Measurements from ENCODE around the gene SELP. TPM values are rescaled to one million over a fixed set of nuclear protein-coding genes. Genes with fewer than 3 reads are reported as not detected.

SELP gene
- total and polyA plus RNA-seq, 2 experiments from 2014 or later, result 0.27 TPM; not detected in 1

DNA sequence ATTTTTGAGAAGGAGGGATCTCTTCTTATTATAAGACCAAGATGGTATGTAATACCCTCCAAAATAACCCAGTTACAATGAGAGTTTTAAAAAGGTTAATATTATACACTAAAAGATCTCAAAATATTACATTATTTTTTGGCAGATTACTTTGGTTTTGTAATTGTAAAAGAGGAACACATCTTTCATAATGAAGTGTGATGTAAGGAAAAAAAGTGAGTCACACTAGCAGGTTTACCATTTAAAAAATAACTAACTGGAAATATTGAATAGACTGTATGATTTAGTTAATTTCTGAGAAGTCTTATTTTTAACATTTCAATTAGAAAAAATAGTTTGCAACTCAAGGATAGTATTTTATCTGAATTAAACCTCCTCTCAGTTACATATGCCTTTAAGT is 44.7 kb downstream of the SELP start:
- H3K36me3 ChIP-seq (replicated peaks; ENCODE audit: insufficient read depth, low read depth), result no peaks in the 10 kb centered on the region
- no peaks in the 10 kb centered on the region for H3K27me3 ChIP-seq
- DNase-seq (ENCODE audit: low spot score), result no peak
- no peak overlapping the region for H2AFZ ChIP-seq
- TF ChIP-seq EZH2 (IDR thresholded peaks at IDR 0.05; ENCODE audit: borderline replicate concordance) (no peak), EZH2phosphoT487 (IDR thresholded peaks at IDR 0.05; ENCODE audit: low read depth, severe bottlenecking, unreplicated experiment) (no peak)
- TF ChIP-seq, protein P1, sequence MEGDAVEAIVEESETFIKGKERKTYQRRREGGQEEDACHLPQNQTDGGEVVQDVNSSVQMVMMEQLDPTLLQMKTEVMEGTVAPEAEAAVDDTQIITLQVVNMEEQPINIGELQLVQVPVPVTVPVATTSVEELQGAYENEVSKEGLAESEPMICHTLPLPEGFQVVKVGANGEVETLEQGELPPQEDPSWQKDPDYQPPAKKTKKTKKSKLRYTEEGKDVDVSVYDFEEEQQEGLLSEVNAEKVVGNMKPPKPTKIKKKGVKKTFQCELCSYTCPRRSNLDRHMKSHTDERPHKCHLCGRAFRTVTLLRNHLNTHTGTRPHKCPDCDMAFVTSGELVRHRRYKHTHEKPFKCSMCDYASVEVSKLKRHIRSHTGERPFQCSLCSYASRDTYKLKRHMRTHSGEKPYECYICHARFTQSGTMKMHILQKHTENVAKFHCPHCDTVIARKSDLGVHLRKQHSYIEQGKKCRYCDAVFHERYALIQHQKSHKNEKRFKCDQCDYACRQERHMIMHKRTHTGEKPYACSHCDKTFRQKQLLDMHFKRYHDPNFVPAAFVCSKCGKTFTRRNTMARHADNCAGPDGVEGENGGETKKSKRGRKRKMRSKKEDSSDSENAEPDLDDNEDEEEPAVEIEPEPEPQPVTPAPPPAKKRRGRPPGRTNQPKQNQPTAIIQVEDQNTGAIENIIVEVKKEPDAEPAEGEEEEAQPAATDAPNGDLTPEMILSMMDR (IDR thresholded peaks at IDR 0.05; ENCODE audit: poor library complexity), result no peak
- peak overlapping the region; percentile 17 for H3K27ac ChIP-seq
- no peaks in the 10 kb centered on the region for H3K4me1 ChIP-seq (ENCODE audit: insufficient read depth)
- peak overlapping the region; percentile 38 for H3K4me2 ChIP-seq
- no peaks in the 10 kb centered on the region for H3K9me3 ChIP-seq (ENCODE audit: low read depth)
- H3K9me2 ChIP-seq (replicated peaks; ENCODE audit: insufficient read depth), result no peaks in the 10 kb centered on the region
- H3K4me3 ChIP-seq, result no peak overlapping the region
- no peaks in the 10 kb centered on the region for H3K79me2 ChIP-seq
- H4K20me1 ChIP-seq (ENCODE audit: insufficient read depth, poor library complexity, severe bottlenecking), result no peaks in the 10 kb centered on the region

DNA sequence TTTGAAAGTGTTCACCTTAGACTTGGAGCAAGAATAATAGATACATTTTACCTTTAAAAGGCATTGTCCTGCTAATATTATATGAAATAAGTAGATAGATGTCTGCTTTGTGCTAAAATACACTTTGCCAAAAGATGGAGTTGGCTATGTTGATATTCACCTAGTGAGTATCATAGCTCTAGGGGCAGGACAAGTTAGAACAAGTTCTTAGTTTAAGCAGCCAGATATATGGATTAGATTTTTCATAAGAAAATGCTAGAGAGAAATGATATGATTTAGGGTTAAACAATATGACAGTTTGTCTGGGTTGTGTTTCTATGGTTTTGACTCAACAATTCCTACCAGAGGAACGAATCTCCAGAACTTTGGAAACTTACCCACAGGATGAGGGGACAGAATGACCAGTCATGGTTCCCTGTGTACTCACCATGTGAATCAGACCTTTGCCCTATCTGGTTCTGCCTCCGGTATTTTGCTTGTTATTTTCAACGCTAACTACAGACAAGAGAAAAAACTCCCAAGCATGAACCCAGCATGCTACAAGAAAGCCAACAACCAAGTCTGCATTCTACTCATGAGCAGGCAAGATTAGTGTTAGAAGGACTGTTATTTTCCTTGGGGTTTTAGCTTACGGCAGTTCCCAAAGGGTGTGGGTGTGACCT is 45.3 kb downstream of the SELP start:
- Histone ChIP-seq H3K27me3 (no peaks in the 10 kb centered on the region), H4K20me1 (ENCODE audit: insufficient read depth, poor library complexity, severe bottlenecking) (no peaks in the 10 kb centered on the region), H3K9me2 (replicated peaks; ENCODE audit: insufficient read depth) (no peaks in the 10 kb centered on the region), H3K4me1 (ENCODE audit: insufficient read depth) (no peaks in the 10 kb centered on the region), H3K4me3 (no peak overlapping the region), H2AFZ (no peak overlapping the region), H3K36me3 (replicated peaks; ENCODE audit: insufficient read depth, low read depth) (no peaks in the 10 kb centered on the region), H3K9me3 (ENCODE audit: low read depth) (no peaks in the 10 kb centered on the region), H3K4me2 (peak overlapping the region; percentile 38), H3K27ac (peak overlapping the region; percentile 17), H3K79me2 (no peaks in the 10 kb centered on the region)
- DNase-seq (ENCODE audit: low spot score), result no peak
- 55% methylated on average over 4 of the region's 4 CpGs for WGBS (ENCODE audit: low lambda C conversion rate, missing lambda C conversion rate)
- TF ChIP-seq EZH2phosphoT487 (IDR thresholded peaks at IDR 0.05; ENCODE audit: low read depth, severe bottlenecking, unreplicated experiment) (no peak), EZH2 (IDR thresholded peaks at IDR 0.05; ENCODE audit: borderline replicate concordance) (no peak)
- TF ChIP-seq, protein P1 (IDR thresholded peaks at IDR 0.05; ENCODE audit: poor library complexity), result no peak

DNA sequence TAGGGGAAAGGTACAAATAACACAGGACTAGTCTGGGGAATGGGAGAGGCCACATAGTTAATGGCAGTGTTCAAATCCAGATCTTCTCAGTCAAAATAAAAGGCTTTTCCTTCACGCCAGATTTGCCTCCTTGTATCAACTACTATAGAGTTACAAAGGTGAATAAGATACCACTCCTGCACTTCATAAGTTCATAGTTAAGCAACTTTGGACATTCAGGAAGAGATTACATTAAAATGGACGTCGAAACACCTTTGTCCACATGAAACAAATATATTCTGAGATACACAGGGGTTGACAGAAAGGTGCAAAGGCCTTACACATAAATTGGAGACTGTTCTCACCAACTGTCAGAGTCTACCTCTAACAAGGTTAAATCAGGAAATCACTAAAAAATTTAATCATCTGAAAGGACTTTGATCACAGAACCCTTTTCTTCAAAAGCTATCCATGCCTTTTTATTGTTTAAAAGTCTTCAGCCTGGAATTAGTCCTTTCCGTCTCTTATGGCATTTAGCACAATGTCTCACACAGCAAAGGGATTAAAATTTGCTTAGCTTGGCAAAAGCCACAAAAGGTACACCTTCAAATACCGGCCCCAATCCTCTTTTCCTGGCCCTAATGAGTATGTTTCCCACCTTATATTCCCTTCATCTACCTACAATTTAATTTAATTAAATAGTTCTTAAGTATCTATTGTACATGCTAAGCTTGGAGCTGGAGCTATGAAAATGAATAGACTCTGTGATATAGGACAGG is 51.8 kb downstream of the SELP start:
- Histone ChIP-seq H3K4me1 (ENCODE audit: insufficient read depth) (no peaks in the 10 kb centered on the region), H3K9me2 (replicated peaks; ENCODE audit: insufficient read depth) (no peaks in the 10 kb centered on the region), H3K27me3 (no peaks in the 10 kb centered on the region), H3K79me2 (no peaks in the 10 kb centered on the region), H3K4me2 (no peak overlapping the region), H3K27ac (no peak overlapping the region), H3K36me3 (replicated peaks; ENCODE audit: insufficient read depth, low read depth) (no peaks in the 10 kb centered on the region), H2AFZ (no peak overlapping the region), H4K20me1 (ENCODE audit: insufficient read depth, poor library complexity, severe bottlenecking) (no peaks in the 10 kb centered on the region), H3K9me3 (ENCODE audit: low read depth) (no peaks in the 10 kb centered on the region), H3K4me3 (no peak overlapping the region)
- TF ChIP-seq EZH2phosphoT487 (IDR thresholded peaks at IDR 0.05; ENCODE audit: low read depth, severe bottlenecking, unreplicated experiment) (no peak), EZH2 (IDR thresholded peaks at IDR 0.05; ENCODE audit: borderline replicate concordance) (no peak)
- TF ChIP-seq, protein P1 (IDR thresholded peaks at IDR 0.05; ENCODE audit: poor library complexity), result no peak
- no peak for DNase-seq (ENCODE audit: low spot score)
- 81% methylated on average over 5 of the region's 5 CpGs for WGBS (ENCODE audit: low lambda C conversion rate, missing lambda C conversion rate)
